Measurements from ENCODE around the gene TBK1.

DNA sequence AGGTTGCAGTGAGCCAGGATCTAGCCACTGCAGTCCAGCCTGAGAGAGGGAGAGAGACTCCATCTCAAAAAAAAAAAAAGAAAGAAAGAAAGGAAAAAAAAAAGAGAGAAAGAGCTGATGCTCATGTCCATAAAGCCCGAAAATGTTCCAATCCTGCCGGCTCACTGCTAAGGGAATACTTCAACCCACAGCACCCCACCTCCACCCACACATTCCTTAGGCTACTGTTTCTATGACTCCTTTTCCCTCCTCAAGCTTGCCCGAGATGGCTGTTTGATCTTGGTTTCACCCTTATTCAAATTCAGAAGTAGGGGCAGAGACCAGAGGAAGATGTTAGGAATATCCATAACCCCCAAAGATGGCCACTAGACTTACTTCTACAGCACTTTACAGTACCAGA lies 98.8 kb downstream of the TBK1 start:
- no peak for TF ChIP-seq POLR2A (IDR thresholded peaks at IDR 0.05)
- TF ChIP-seq, protein P1, sequence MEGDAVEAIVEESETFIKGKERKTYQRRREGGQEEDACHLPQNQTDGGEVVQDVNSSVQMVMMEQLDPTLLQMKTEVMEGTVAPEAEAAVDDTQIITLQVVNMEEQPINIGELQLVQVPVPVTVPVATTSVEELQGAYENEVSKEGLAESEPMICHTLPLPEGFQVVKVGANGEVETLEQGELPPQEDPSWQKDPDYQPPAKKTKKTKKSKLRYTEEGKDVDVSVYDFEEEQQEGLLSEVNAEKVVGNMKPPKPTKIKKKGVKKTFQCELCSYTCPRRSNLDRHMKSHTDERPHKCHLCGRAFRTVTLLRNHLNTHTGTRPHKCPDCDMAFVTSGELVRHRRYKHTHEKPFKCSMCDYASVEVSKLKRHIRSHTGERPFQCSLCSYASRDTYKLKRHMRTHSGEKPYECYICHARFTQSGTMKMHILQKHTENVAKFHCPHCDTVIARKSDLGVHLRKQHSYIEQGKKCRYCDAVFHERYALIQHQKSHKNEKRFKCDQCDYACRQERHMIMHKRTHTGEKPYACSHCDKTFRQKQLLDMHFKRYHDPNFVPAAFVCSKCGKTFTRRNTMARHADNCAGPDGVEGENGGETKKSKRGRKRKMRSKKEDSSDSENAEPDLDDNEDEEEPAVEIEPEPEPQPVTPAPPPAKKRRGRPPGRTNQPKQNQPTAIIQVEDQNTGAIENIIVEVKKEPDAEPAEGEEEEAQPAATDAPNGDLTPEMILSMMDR (IDR thresholded peaks at IDR 0.05) = no peak
